Hematopoietic multipotent progenitor cell treated with erythropoietin and hydrocortisone succinate and interleukin-3 and kit ligand, for 17 days (in vitro differentiated cells): ENCODE data around the gene NOCT.
"Not testable (repeated sequence)": the region's sequence is repeated elsewhere in the genome, so short reads cannot be mapped to it uniquely, and the experiment has no call there.

Experiments
- DNase-seq: peaks from one replicate; pipeline ENCODE4 v3.0.0-alpha.2; 2015; ENCODE audit warnings: low spot score

The NOCT gene

GRCh38 chr4:139015269-139015947, at the start of gene NOCT:
TSS of gene NOCT (plus strand) at chr4:139015781. CDS start at chr4:139015982, 201 bp downstream.
- DNase-seq: peak; percentile 88

- DNase-seq: no peak
Observed at GRCh38 chr4:138967313-138967712, 48.3 kb upstream of the NOCT start.

- no peak for DNase-seq
Observed at GRCh38 chr4:138972956-138973801, 42.4 kb upstream of the NOCT start.

- no peak for DNase-seq
Observed at GRCh38 chr4:138975225-138975624, 40.4 kb upstream of the NOCT start.

GRCh38 chr4:138976526-138976925, 39.1 kb upstream of the NOCT start:
- no peak for DNase-seq

GRCh38 chr4:138977524-138977923, 38.1 kb upstream of the NOCT start:
- no peak for DNase-seq

- DNase-seq: no peak
Observed at GRCh38 chr4:138978028-138978585, 37.5 kb upstream of the NOCT start.

GRCh38 chr4:138978600-138978999, 37.0 kb upstream of the NOCT start:
- no peak for DNase-seq

GRCh38 chr4:138979742-138980141, 35.8 kb upstream of the NOCT start:
- no peak for DNase-seq

GRCh38 chr4:138981930-138982390, 33.6 kb upstream of the NOCT start:
- no peak for DNase-seq

- no peak for DNase-seq
Observed at GRCh38 chr4:138982754-138983153, 32.8 kb upstream of the NOCT start.

- no peak for DNase-seq
Observed at GRCh38 chr4:138983690-138984089, 31.9 kb upstream of the NOCT start.

GRCh38 chr4:138984647-138985046, 30.9 kb upstream of the NOCT start:
- no peak for DNase-seq

- no peak for DNase-seq
Observed at GRCh38 chr4:138992676-138993075, 22.9 kb upstream of the NOCT start.

GRCh38 chr4:138996090-138996489, 19.5 kb upstream of the NOCT start:
- DNase-seq: no peak

GRCh38 chr4:138999666-139000065, 15.9 kb upstream of the NOCT start:
- no peak for DNase-seq

- DNase-seq: not testable (repeated sequence)
Observed at GRCh38 chr4:139000134-139000533, 15.4 kb upstream of the NOCT start.

- DNase-seq: not testable (repeated sequence)
Observed at GRCh38 chr4:139001430-139001829, 14.2 kb upstream of the NOCT start.

- not testable (repeated sequence) for DNase-seq
Observed at GRCh38 chr4:139003668-139004067, 11.9 kb upstream of the NOCT start.

GRCh38 chr4:139005774-139006173, 9.8 kb upstream of the NOCT start:
- no peak for DNase-seq

- no peak for DNase-seq
Observed at GRCh38 chr4:139007640-139008039, 7.9 kb upstream of the NOCT start.

GRCh38 chr4:139008278-139008677, 7.3 kb upstream of the NOCT start:
- not testable (repeated sequence) for DNase-seq

- no peak for DNase-seq
Observed at GRCh38 chr4:139009702-139010101, 5.9 kb upstream of the NOCT start.
